Kidney (tissue), 14 donors: ENCODE results near the gene FITM1. TPM values are rescaled to one million over a fixed set of nuclear protein-coding genes. Genes with fewer than 3 reads are reported as not detected.

Source experiments
- DNase-seq, 5 donors: peaks; one replicate each; pipeline ENCODE4 v3.0.0-alpha.2; 2013 to 2020
- FAIRE-seq: peaks from 2 replicates; lab custom pipeline; 2012; peaks lifted over from hg19 to GRCh38; lab: Jason Lieb, UNC
- H3K27ac ChIP-seq, 2 donors: one replicate each; pipeline ENCODE4 v1.7.0; 2013; ENCODE audit warnings: low read depth in 2 of 2, low read length in 2 of 2, inconsistent platforms in 1 of 2
- H3K27me3 ChIP-seq: one replicate; pipeline ENCODE4 v1.7.1; 2013; ENCODE audit warnings: low read length, inconsistent platforms; ENCODE audit not compliant: control insufficient read depth, insufficient read depth
- H3K36me3 ChIP-seq, 3 donors: one replicate each; pipeline versions ENCODE4 v1.7.0 to v1.7.1; 2013; ENCODE audit warnings: low read length in 3 of 3, control low read depth in 1 of 3, inconsistent platforms in 1 of 3; ENCODE audit not compliant: insufficient read depth in 3 of 3, control insufficient read depth in 2 of 3
- H3K4me1 ChIP-seq, 3 donors: one replicate each; pipeline versions ENCODE4 v1.7.0 to v1.7.1; 2013; ENCODE audit warnings: low read length in 3 of 3, inconsistent platforms in 1 of 3, low read depth in 1 of 3; ENCODE audit not compliant: control insufficient read depth in 2 of 3, insufficient read depth in 2 of 3
- H3K4me3 ChIP-seq, 3 donors: one replicate each; pipeline versions ENCODE4 v1.7.0 to v1.8.1; 2013; ENCODE audit warnings: low read length in 3 of 3, control low read depth in 1 of 3, inconsistent platforms in 1 of 3
- H3K9ac ChIP-seq, 3 donors: one replicate each; pipeline versions ENCODE4 v1.7.0 to v1.7.1; 2013; ENCODE audit warnings: low read length in 3 of 3, control low read depth in 1 of 3, inconsistent platforms in 1 of 3
- H3K9me3 ChIP-seq, 3 donors: one replicate each; pipeline versions ENCODE4 v1.7.0 to v1.7.1; 2013; ENCODE audit warnings: low read length in 3 of 3, control low read depth in 1 of 3, inconsistent platforms in 1 of 3; ENCODE audit not compliant: control insufficient read depth in 2 of 3, insufficient read depth in 1 of 3
- CTCF ChIP-seq: IDR thresholded peaks from 3 replicates; pipeline ENCODE4 v1.5.1; 2012; ENCODE audit warnings: mild to moderate bottlenecking, moderate library complexity, borderline replicate concordance; ENCODE audit not compliant: insufficient read depth; ENCODE audit errors: extremely low read depth
- intact Hi-C: fragments of 100-400 bp; cut with DNase I; formaldehyde crosslinking; loops from one replicate; pipeline ENCODE4 v1.11.1; 2022
- microRNA-seq: library from miRNA; unstranded; fragments of <30 nt; microRNA quantifications from one replicate; pipeline ENCODE4 v1.2.0, GENCODE V29; 2020
- polyA plus RNA-seq: library from polyadenylated mRNA; stranded (reverse); fragments of 350-450 nt; fragmentation: Illumina TruSeq; extraction: RNeasy Lipid Tissue Mini Kit (QIAGEN cat#74804); gene quantifications from one replicate; pipeline ENCODE4 v1.2.3, GENCODE V29; 2014; ENCODE audit warnings: low read depth, low replicate concordance; ENCODE audit not compliant: insufficient read depth
- total RNA-seq: library from RNA; stranded (reverse); fragmentation: NEBNext Ultra II Directional; extraction: Animal tissue kit (Norgen Biotek cat#: 25700); gene quantifications from one replicate; pipeline ENCODE4 v1.2.1, GENCODE V29; 2021
- donor health status: control.
- donor health status: control.
- donor health status: control.
- donor health status: control.
- donor health status: control.
- donor health status: DM: yes; HTN: yes; CAD: no.
- donor health status: Normal renal cell carcinoma (clear cell type).

The FITM1 gene
- total and polyA plus RNA-seq, 2 donors from 2014 or later: 1.2 to 1.3 TPM

- Histone ChIP-seq H3K9ac (peak overlapping the region in 1 of 3 donors; percentile 67), H3K27me3 (no peaks in the 10 kb centered on the region), H3K4me3 (no peak overlapping the region), H3K27ac (peak overlapping the region; percentile 71 to 85), H3K36me3 (peaks cover 0 to 27% (median 18%) of the 10 kb centered on the region in 3 donors), H3K4me1 (peaks cover 0 to 18% (median 15%) of the 10 kb centered on the region in 3 donors), H3K9me3 (no peaks in the 10 kb centered on the region)
- intact Hi-C loops: no loop called here
- FAIRE-seq: no peak
- no peak for TF ChIP-seq CTCF
- no peak for DNase-seq
Measured at GRCh38 chr14:24179294-24179960, 49.0 kb downstream of the FITM1 start.

- H3K9ac ChIP-seq: peak overlapping the region in 1 of 3 donors; percentile 67
- H3K36me3 ChIP-seq: peaks cover 0 to 30% (median 22%) of the 10 kb centered on the region in 3 donors
- intact Hi-C loops: no loop called here
Measured at GRCh38 chr14:24179961-24180796, 49.7 kb downstream of the FITM1 start.

DNA sequence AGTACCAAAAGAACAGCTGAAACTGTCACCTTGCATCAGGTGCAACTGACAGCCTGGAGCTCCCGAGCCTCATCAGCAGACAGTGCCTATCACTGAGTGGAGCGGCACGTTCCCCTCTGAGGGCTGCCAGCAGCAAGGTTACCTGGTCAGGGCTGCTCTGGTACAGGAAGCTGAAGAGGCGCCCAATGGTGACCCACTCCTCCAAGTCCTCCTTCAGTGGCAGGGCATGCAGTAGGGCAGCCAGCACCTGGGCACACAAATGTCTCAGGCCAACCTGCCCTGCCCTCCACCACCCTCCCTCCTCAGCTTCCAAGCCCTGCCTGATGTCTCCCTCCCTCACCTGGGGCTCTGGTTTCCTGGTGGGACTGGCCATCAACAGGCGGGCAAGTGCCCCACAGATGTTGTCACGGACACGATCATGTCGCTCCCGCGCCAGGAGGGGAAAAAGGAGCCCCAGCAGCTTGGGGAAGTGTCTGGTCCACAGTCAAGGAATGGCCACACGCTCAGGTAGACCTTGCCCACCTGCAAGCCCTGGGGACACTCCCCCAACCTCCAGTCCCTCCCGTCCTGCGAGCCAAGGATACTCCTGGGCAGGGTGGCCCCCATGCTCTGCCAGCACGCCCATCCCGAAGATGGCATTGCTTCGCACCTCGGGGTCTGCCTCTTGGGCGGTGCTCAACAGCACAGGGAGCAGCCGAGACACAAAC, 51.1 kb downstream of the FITM1 start:
- Histone ChIP-seq H3K36me3 (peaks cover 0 to 43% (median 27%) of the 10 kb centered on the region in 3 donors), H3K27ac (peak overlapping the region; percentile 39 to 92), H3K4me3 (no peak overlapping the region), H3K4me1 (peaks cover 0 to 18% (median 15%) of the 10 kb centered on the region in 3 donors), H3K9ac (no peak overlapping the region), H3K9me3 (no peaks in the 10 kb centered on the region), H3K27me3 (no peaks in the 10 kb centered on the region)
- no peak for TF ChIP-seq CTCF
- DNase-seq (peak in 1 of 5 donors; percentile 72), FAIRE-seq (no peak)
- intact Hi-C loops: no loop called here

More at GRCh38 chr14:24179961-24180796, 49.7 kb downstream of the FITM1 start:
- peak in 4 of 5 donors; percentile 68 to 85 (median 78) for DNase-seq
- TF ChIP-seq CTCF: no peak
- Histone ChIP-seq H3K9me3 (no peaks in the 10 kb centered on the region), H3K4me1 (peaks cover 0 to 18% (median 15%) of the 10 kb centered on the region in 3 donors), H3K27me3 (no peaks in the 10 kb centered on the region), H3K4me3 (no peak overlapping the region), H3K27ac (peak overlapping the region; percentile 89 to 92)
- peak; percentile 60 for FAIRE-seq

Small RNAs within 50 kb of the gene (microRNA-seq; reads per million reads assigned to microRNA genes)
- gene MIR7703: not detected

Other genes starting within 250 kb of the FITM1 start
Only the 30 nearest of the 31 such genes appear.
- 23.4 TPM for gene DHRS4, start 176.9 kb upstream of the FITM1 start, total RNA-seq
- 247 TPM for gene DHRS4, start 176.9 kb upstream of the FITM1 start, polyA plus RNA-seq
- gene DHRS4L2, start 141.7 kb upstream of the FITM1 start, total RNA-seq: 20.7 TPM
- gene DHRS4L2, start 141.7 kb upstream of the FITM1 start, polyA plus RNA-seq: 463 TPM
- gene CARMIL3, start 78.7 kb upstream of the FITM1 start, total RNA-seq: 1.4 TPM
- 1.5 TPM for gene CARMIL3, start 78.7 kb upstream of the FITM1 start, polyA plus RNA-seq
- 0.19 TPM for gene CPNE6, start 59.1 kb upstream of the FITM1 start, total RNA-seq
- gene CPNE6, start 59.1 kb upstream of the FITM1 start, polyA plus RNA-seq: 3.4 TPM
- 36.1 TPM for gene PCK2, start 36.3 kb upstream of the FITM1 start, total RNA-seq
- gene PCK2, start 36.3 kb upstream of the FITM1 start, polyA plus RNA-seq: 140 TPM
- gene DCAF11, start 15.9 kb upstream of the FITM1 start, total RNA-seq: 81.1 TPM
- gene DCAF11, start 15.9 kb upstream of the FITM1 start, polyA plus RNA-seq: 69.4 TPM
- gene NRL, start 15.7 kb upstream of the FITM1 start, total RNA-seq: 4.9 TPM
- 5.5 TPM for gene NRL, start 15.7 kb upstream of the FITM1 start, polyA plus RNA-seq
- 244 TPM for gene PSME1, start 5.5 kb downstream of the FITM1 start, total RNA-seq
- gene PSME1, start 5.5 kb downstream of the FITM1 start, polyA plus RNA-seq: 333 TPM
- 22.1 TPM for gene EMC9, start 10.9 kb downstream of the FITM1 start, total RNA-seq
- 62.5 TPM for gene EMC9, start 10.9 kb downstream of the FITM1 start, polyA plus RNA-seq
- 148 TPM for gene PSME2, start 16.0 kb downstream of the FITM1 start, total RNA-seq
- gene PSME2, start 16.0 kb downstream of the FITM1 start, polyA plus RNA-seq: 289 TPM
- 69.0 TPM for gene RNF31, start 16.8 kb downstream of the FITM1 start, total RNA-seq
- 64.0 TPM for gene RNF31, start 16.8 kb downstream of the FITM1 start, polyA plus RNA-seq
- 141 TPM for gene IRF9, start 30.6 kb downstream of the FITM1 start, total RNA-seq
- gene IRF9, start 30.6 kb downstream of the FITM1 start, polyA plus RNA-seq: 88.9 TPM
- gene REC8, start 41.4 kb downstream of the FITM1 start, total RNA-seq: 39.9 TPM
- gene REC8, start 41.4 kb downstream of the FITM1 start, polyA plus RNA-seq: 51.4 TPM
- 49.5 TPM for gene IPO4, start 58.2 kb downstream of the FITM1 start, total RNA-seq
- gene IPO4, start 58.2 kb downstream of the FITM1 start, polyA plus RNA-seq: 22.2 TPM
- 83.6 TPM for gene TM9SF1, start 64.8 kb downstream of the FITM1 start, total RNA-seq
- 41.1 TPM for gene TM9SF1, start 64.8 kb downstream of the FITM1 start, polyA plus RNA-seq
- 0.38 TPM for gene TSSK4, start 75.0 kb downstream of the FITM1 start, total RNA-seq
- gene TSSK4, start 75.0 kb downstream of the FITM1 start, polyA plus RNA-seq: not detected
- gene CHMP4A, start 82.8 kb downstream of the FITM1 start, total RNA-seq: 65.1 TPM
- 72.2 TPM for gene CHMP4A, start 82.8 kb downstream of the FITM1 start, polyA plus RNA-seq
- 22.8 TPM for gene MDP1, start 85.4 kb downstream of the FITM1 start, total RNA-seq
- gene MDP1, start 85.4 kb downstream of the FITM1 start, polyA plus RNA-seq: 55.4 TPM
- gene NEDD8, start 101.7 kb downstream of the FITM1 start, total RNA-seq: 145 TPM
- gene NEDD8, start 101.7 kb downstream of the FITM1 start, polyA plus RNA-seq: 439 TPM
- 75.0 TPM for gene GMPR2, start 102.3 kb downstream of the FITM1 start, total RNA-seq
- 92.5 TPM for gene GMPR2, start 102.3 kb downstream of the FITM1 start, polyA plus RNA-seq
- gene TINF2, start 112.0 kb downstream of the FITM1 start, total RNA-seq: 99.4 TPM
- gene TINF2, start 112.0 kb downstream of the FITM1 start, polyA plus RNA-seq: 57.0 TPM
- 13.1 TPM for gene TGM1, start 132.5 kb downstream of the FITM1 start, total RNA-seq
- 4.5 TPM for gene TGM1, start 132.5 kb downstream of the FITM1 start, polyA plus RNA-seq
- 33.9 TPM for gene RABGGTA, start 140.9 kb downstream of the FITM1 start, total RNA-seq
- 25.8 TPM for gene RABGGTA, start 140.9 kb downstream of the FITM1 start, polyA plus RNA-seq
- gene DHRS1, start 169.1 kb downstream of the FITM1 start, total RNA-seq: 32.7 TPM
- 56.7 TPM for gene DHRS1, start 169.1 kb downstream of the FITM1 start, polyA plus RNA-seq
- gene NOP9, start 169.2 kb downstream of the FITM1 start, total RNA-seq: 25.7 TPM
- gene NOP9, start 169.2 kb downstream of the FITM1 start, polyA plus RNA-seq: 8.6 TPM
- 22.4 TPM for gene CIDEB, start 177.3 kb downstream of the FITM1 start, total RNA-seq
- gene CIDEB, start 177.3 kb downstream of the FITM1 start, polyA plus RNA-seq: 49.7 TPM
- gene LTB4R2, start 179.5 kb downstream of the FITM1 start, total RNA-seq: 9.2 TPM
- gene LTB4R2, start 179.5 kb downstream of the FITM1 start, polyA plus RNA-seq: 0.67 TPM
- 9.3 TPM for gene LTB4R, start 180.8 kb downstream of the FITM1 start, total RNA-seq
- 4.6 TPM for gene LTB4R, start 180.8 kb downstream of the FITM1 start, polyA plus RNA-seq
- gene ADCY4, start 204.4 kb downstream of the FITM1 start, total RNA-seq: 57.5 TPM
- 19.2 TPM for gene ADCY4, start 204.4 kb downstream of the FITM1 start, polyA plus RNA-seq
- 19.5 TPM for gene RIPK3, start 209.3 kb downstream of the FITM1 start, total RNA-seq
- gene RIPK3, start 209.3 kb downstream of the FITM1 start, polyA plus RNA-seq: 5.1 TPM